GM21717 (cell line): ENCODE results near the gene EGFL6.
"Not testable (repeated sequence)": the region's sequence is repeated elsewhere in the genome, so short reads cannot be mapped to it uniquely, and the experiment has no call there.

ENCODE experiments used
- ATAC-seq: cut with Tn5 transposase; IDR thresholded peaks from one replicate; pipeline ENCODE4 v1.9.1; 2021; ENCODE audit warnings: mild to moderate bottlenecking, moderate library complexity; ENCODE audit not compliant: unreplicated experiment

The EGFL6 gene

GRCh38 chrX:13590207-13590606, 20.8 kb downstream of the EGFL6 start:
- ATAC-seq, result no peak

GRCh38 chrX:13590914-13591313, 21.5 kb downstream of the EGFL6 start:
- ATAC-seq, result no peak

DNA sequence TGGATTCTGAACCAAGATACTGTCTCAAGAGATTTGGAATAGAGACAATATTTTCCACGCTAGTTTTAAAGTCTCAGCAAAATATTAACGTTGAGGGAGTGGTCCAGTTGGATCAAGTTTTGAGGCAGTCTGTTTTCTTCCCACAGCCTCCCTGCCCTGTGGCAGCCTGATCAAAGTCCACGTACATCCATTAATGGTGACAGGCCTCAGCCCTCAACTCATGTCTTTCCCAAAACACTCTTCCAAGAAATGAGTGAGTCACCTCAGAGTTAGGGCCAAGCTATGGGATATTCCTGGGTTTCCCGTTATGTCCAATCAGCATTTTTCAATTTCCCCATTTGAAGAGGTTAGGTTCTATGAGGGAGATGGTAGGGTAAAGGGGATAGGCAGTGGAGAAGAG, 28.5 kb downstream of the EGFL6 start:
- ATAC-seq, result no peak

DNA sequence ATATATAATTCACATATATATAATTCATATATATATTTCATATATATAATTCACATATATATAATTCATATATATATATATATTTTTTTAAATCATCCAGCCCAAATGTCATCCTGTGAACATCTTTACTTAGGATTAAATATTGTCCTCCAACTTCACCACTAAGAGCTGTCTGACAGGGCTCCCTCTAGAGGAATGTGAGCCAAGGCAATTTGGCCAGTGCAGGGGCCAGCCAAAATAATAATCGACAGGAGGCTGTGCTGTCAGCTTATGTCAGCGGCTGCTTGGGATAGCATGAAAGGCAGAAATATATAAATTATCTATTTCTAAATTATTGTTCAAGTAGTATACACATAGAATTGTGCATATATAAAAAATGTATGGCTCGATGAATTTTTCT, 29.5 kb downstream of the EGFL6 start:
- ATAC-seq, result no peak

DNA sequence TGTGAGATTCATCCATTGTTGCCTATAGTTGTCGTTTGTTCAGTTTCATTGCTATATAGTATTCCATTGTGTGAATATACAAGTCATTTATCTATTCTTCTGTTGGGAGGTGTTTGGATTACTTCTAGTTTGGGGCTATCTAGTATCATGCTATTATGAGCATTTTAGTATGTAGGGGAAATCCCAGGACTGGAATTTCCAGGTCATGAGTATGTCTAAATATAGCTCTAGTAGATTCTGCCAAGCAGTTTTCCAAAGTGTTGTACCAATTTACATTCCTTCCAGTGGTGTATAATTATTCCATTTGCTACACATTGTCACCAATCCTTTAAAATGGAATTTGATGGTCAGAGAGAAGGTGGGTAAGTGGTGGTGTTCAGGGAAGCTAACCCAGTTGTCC, 30.1 kb downstream of the EGFL6 start:
- no peak for ATAC-seq

DNA sequence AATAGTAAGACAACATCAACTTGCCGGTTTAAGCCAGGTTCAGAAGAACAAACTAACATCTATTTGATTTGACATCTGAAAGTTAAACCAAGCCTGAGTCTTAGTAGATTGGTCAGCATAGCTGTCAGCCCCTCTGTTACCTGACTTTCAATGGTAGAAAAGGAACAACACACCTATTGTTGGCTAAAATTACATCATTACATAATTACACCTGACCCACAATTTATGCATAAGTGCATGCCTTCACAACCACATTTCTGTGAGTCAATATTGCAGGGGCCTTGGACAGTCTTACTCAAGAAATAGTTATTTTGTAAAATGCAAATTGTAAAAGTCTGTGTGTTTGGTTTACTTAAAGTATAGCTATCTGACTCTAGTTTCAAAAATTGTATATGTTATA, 36.2 kb downstream of the EGFL6 start:
- ATAC-seq, result no peak

DNA sequence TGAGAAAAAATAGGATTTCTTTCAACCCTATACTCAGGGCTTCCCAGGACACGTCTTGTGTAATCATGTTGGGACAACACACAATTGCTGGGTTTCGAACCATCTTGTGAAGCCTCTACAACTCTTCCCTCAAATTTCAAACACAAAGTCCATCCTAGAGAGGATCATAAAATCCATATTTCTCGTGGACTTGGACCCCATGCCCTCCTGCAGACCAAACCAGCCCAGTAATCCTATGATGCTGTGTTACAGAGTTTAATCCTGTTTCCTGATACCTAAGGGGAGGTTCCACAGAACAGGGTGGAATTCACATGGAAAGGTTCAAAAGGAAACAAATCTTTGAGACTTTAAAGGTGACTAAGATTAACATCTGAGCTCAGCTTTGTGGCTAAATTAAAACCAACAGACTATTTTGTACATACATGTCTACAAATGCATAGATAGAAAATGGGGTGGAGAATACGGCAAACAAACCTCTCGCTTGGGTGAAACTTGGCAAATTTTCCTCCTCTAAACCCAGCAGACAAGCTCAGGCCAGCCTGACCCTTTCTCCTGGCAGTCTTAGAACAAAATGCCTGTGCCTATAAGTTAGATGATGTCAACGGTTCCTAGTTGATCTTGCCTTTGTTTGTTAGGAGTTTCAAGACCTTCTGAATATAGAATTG, 38.1 kb downstream of the EGFL6 start:
- no peak for ATAC-seq

- ATAC-seq, result no peak
Measured at GRCh38 chrX:13607996-13608365, 38.6 kb downstream of the EGFL6 start.

GRCh38 chrX:13614154-13614553, 44.8 kb downstream of the EGFL6 start:
- ATAC-seq, result no peak

GRCh38 chrX:13620207-13620606, 50.8 kb downstream of the EGFL6 start:
- ATAC-seq, result no peak

- no peak for ATAC-seq
Measured at GRCh38 chrX:13622401-13622964, 53.1 kb downstream of the EGFL6 start.

- no peak for ATAC-seq
Measured at GRCh38 chrX:13627306-13627705, 57.9 kb downstream of the EGFL6 start.

DNA sequence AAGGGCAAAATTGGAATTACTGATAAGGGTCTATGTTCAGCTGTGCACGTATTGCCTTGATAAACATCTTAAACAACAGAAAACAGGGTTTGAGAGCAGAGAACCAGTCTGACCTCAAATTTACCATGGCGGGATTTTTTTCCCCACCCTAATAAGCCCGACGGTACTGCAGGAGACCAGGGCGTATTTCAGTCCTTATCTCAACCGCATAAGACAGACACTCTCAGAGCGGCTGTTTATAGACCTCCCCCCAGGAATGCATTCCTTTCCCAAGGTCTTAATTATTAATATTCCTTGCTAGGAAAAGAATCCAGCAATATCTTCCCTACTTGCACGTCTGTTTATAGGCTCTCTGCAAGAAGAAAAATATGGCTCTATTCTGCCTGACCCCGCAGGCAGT, 67.8 kb downstream of the EGFL6 start:
- ATAC-seq, result not testable (repeated sequence)

GRCh38 chrX:13638021-13638420, 68.6 kb downstream of the EGFL6 start:
- ATAC-seq, result no peak

DNA sequence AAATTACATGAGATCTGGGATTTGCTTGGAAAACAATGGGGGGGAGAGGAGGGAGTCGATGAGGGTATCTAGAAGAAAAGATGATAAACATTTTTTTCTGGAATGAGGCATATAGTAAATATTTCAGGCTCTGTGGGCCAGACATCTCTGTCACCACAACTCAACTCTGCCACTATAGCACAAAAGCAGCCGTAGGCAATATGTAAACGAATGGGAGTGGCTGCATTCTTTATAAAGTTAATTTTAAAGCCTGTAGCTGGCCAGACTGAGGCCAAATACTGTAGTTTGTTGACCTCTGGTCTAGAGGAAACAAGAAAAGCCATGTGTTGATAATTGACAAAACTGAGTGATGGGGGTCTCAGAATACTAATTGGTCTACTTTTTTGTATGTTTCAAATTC, 69.4 kb downstream of the EGFL6 start:
- no peak for ATAC-seq

- not testable (repeated sequence) for ATAC-seq
Measured at GRCh38 chrX:13641684-13642083, 72.3 kb downstream of the EGFL6 start.

GRCh38 chrX:13645464-13646153, 76.2 kb downstream of the EGFL6 start:
- no peak for ATAC-seq

- no peak for ATAC-seq
Measured at GRCh38 chrX:13646154-13646549, 76.8 kb downstream of the EGFL6 start.

GRCh38 chrX:13647709-13648212, 78.4 kb downstream of the EGFL6 start:
- ATAC-seq, result no peak

- not testable (repeated sequence) for ATAC-seq
Measured at GRCh38 chrX:13648336-13648735, 78.9 kb downstream of the EGFL6 start.

DNA sequence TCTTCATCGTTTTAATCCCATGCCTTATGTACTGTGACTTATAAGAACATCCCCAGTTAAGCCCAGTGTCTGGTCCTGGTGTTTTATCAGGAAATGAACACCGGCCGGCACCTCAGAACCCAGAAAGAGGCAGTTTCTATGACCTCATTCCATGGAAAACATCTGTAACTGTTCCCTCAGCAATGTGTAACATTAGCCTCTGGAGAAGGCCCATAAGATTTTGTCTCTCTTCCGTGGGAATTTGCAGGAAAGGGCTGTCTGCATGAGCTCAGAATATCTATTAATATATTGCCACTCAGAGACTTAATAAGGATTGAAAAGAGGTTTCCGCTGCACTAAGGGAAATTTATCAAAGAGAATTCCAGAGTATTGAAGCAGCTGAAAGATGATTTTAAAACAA, 80.4 kb downstream of the EGFL6 start:
- ATAC-seq, result no peak

GRCh38 chrX:13650318-13650717, 80.9 kb downstream of the EGFL6 start:
- no peak for ATAC-seq
